HG02981 (cell line): Measurements from ENCODE around the gene KNDC1.
"Not testable (repeated sequence)": the region's sequence is repeated elsewhere in the genome, so short reads cannot be mapped to it uniquely, and the experiment has no call there.

ENCODE experiments used
- ATAC-seq: cut with Tn5 transposase; IDR thresholded peaks from one replicate; pipeline ENCODE4 v1.9.1; 2021; ENCODE audit warnings: mild to moderate bottlenecking, moderate library complexity; ENCODE audit not compliant: unreplicated experiment

Gene KNDC1

GRCh38 chr10:133159950-133160825, at the start of gene KNDC1:
KNDC1 (plus strand) TSS chr10:133160219; CDS start chr10:133160468, 249 bp downstream.
- no peak for ATAC-seq

- ATAC-seq: no peak
Observed at GRCh38 chr10:133110609-133111275, 49.3 kb upstream of the KNDC1 start.

GRCh38 chr10:133111640-133112039, 48.4 kb upstream of the KNDC1 start:
- ATAC-seq: not testable (repeated sequence)

GRCh38 chr10:133113146-133113830, 46.7 kb upstream of the KNDC1 start:
- ATAC-seq: no peak

GRCh38 chr10:133113847-133114246, 46.2 kb upstream of the KNDC1 start:
- no peak for ATAC-seq

GRCh38 chr10:133114251-133114650, 45.8 kb upstream of the KNDC1 start:
- no peak for ATAC-seq

- no peak for ATAC-seq
Observed at GRCh38 chr10:133114726-133115452, 45.1 kb upstream of the KNDC1 start.

- no peak for ATAC-seq
Observed at GRCh38 chr10:133115453-133115842, 44.6 kb upstream of the KNDC1 start.

GRCh38 chr10:133115976-133116375, 44.0 kb upstream of the KNDC1 start:
- ATAC-seq: no peak

GRCh38 chr10:133116455-133116854, 43.6 kb upstream of the KNDC1 start:
- ATAC-seq: no peak

GRCh38 chr10:133117036-133117687, 42.9 kb upstream of the KNDC1 start:
- ATAC-seq: no peak

GRCh38 chr10:133117688-133118071, 42.3 kb upstream of the KNDC1 start:
- no peak for ATAC-seq

GRCh38 chr10:133121479-133121878, 38.5 kb upstream of the KNDC1 start:
- no peak for ATAC-seq

GRCh38 chr10:133122171-133122935, 37.7 kb upstream of the KNDC1 start:
- no peak for ATAC-seq

- ATAC-seq: no peak
Observed at GRCh38 chr10:133123050-133123745, 36.8 kb upstream of the KNDC1 start.

GRCh38 chr10:133123746-133124356, 36.2 kb upstream of the KNDC1 start:
- no peak for ATAC-seq

GRCh38 chr10:133124357-133125211, 35.4 kb upstream of the KNDC1 start:
- ATAC-seq: no peak

- ATAC-seq: no peak
Observed at GRCh38 chr10:133125901-133126300, 34.1 kb upstream of the KNDC1 start.
